Osteocyte (in vitro differentiated cells): ENCODE data around the gene SPSB4. TPM values are rescaled to one million over a fixed set of nuclear protein-coding genes. Genes with fewer than 3 reads are reported as not detected.

Experiments
- DNase-seq: peaks from one replicate; pipeline ENCODE4 v3.0.0; 2021; ENCODE audit warnings: mixed read lengths; ENCODE audit not compliant: unreplicated experiment; ENCODE audit errors: extremely low spot score
- H3K27ac Mint-ChIP-seq: one replicate; pipeline ENCODE4 v1.8.0; 2021; ENCODE audit warnings: mild to moderate bottlenecking, mixed read lengths; ENCODE audit not compliant: unreplicated experiment
- H3K27me3 Mint-ChIP-seq: one replicate; pipeline ENCODE4 v1.8.0; 2021; ENCODE audit warnings: mixed read lengths; ENCODE audit not compliant: unreplicated experiment
- H3K36me3 Mint-ChIP-seq: one replicate; pipeline ENCODE4 v1.8.0; 2021; ENCODE audit warnings: mixed read lengths; ENCODE audit not compliant: unreplicated experiment
- H3K4me1 Mint-ChIP-seq: one replicate; pipeline ENCODE4 v1.8.0; 2021; ENCODE audit warnings: mixed read lengths; ENCODE audit not compliant: unreplicated experiment
- H3K4me3 Mint-ChIP-seq: one replicate; pipeline ENCODE4 v1.8.0; 2021; ENCODE audit warnings: mild to moderate bottlenecking, moderate library complexity, mixed read lengths; ENCODE audit not compliant: unreplicated experiment
- H3K9me3 Mint-ChIP-seq: one replicate; pipeline ENCODE4 v1.8.0; 2021; ENCODE audit warnings: mixed read lengths; ENCODE audit not compliant: unreplicated experiment
- CTCF ChIP-seq: fragments of 200-600 bp; sonication (generic); IDR thresholded peaks from 2 replicates; pipeline ENCODE4 v1.5.0; 2021; ENCODE audit warnings: antibody characterized with exemption, mild to moderate bottlenecking, moderate library complexity
- total RNA-seq: library from RNA; stranded (reverse); gene quantifications from 2 replicates; pipeline ENCODE4 v1.2.1, GENCODE V29; 2021

SPSB4 gene
- total RNA-seq, 1 donor from 2014 or later = 3.3 TPM

- H3K9me3 Mint-ChIP-seq = no peaks in the 10 kb centered on the region
- TF ChIP-seq CTCF = no peak
- H3K27ac Mint-ChIP-seq = no peak overlapping the region
- peak; percentile 78 for DNase-seq
- H3K27me3 Mint-ChIP-seq = peaks cover 6% of the 10 kb centered on the region
- H3K4me3 Mint-ChIP-seq = no peak overlapping the region
- no peaks in the 10 kb centered on the region for H3K4me1 Mint-ChIP-seq
- peaks cover 1% of the 10 kb centered on the region for H3K36me3 Mint-ChIP-seq
Observed at GRCh38 chr3:141122455-141123030, 71.4 kb downstream of the SPSB4 start.

GRCh38 chr3:141123677-141124410 is 72.7 kb downstream of the SPSB4 start:
- H3K36me3 Mint-ChIP-seq = peaks cover 1% of the 10 kb centered on the region
- no peak overlapping the region for H3K4me3 Mint-ChIP-seq
- TF ChIP-seq CTCF = no peak
- H3K27me3 Mint-ChIP-seq = peaks cover 6% of the 10 kb centered on the region
- H3K9me3 Mint-ChIP-seq = no peaks in the 10 kb centered on the region
- no peak overlapping the region for H3K27ac Mint-ChIP-seq
- no peaks in the 10 kb centered on the region for H3K4me1 Mint-ChIP-seq
- DNase-seq = peak; percentile 62

GRCh38 chr3:141124715-141125114 is 73.6 kb downstream of the SPSB4 start:
- no peak overlapping the region for H3K27ac Mint-ChIP-seq
- peaks cover 5% of the 10 kb centered on the region for H3K27me3 Mint-ChIP-seq
- H3K36me3 Mint-ChIP-seq = peaks cover 1% of the 10 kb centered on the region
- no peaks in the 10 kb centered on the region for H3K4me1 Mint-ChIP-seq
- TF ChIP-seq CTCF = no peak
- DNase-seq = peak; percentile 54
- no peak overlapping the region for H3K4me3 Mint-ChIP-seq
- no peaks in the 10 kb centered on the region for H3K9me3 Mint-ChIP-seq

- Mint-ChIP-seq H3K4me3 (no peak overlapping the region), H3K27me3 (no peaks in the 10 kb centered on the region), H3K27ac (no peak overlapping the region), H3K36me3 (peaks cover 1% of the 10 kb centered on the region), H3K9me3 (no peaks in the 10 kb centered on the region), H3K4me1 (no peaks in the 10 kb centered on the region)
- peak; percentile 40 for DNase-seq
- no peak for TF ChIP-seq CTCF
Observed at GRCh38 chr3:141125351-141125750, 74.2 kb downstream of the SPSB4 start.

- H3K9me3 Mint-ChIP-seq = peaks cover 4% of the 10 kb centered on the region
- H3K27ac Mint-ChIP-seq = no peak overlapping the region
- no peak for TF ChIP-seq CTCF
- H3K27me3 Mint-ChIP-seq = no peaks in the 10 kb centered on the region
- peak; percentile 80 for DNase-seq
- H3K4me3 Mint-ChIP-seq = no peak overlapping the region
- H3K4me1 Mint-ChIP-seq = no peaks in the 10 kb centered on the region
- H3K36me3 Mint-ChIP-seq = no peaks in the 10 kb centered on the region
Observed at GRCh38 chr3:141126661-141127343, 75.7 kb downstream of the SPSB4 start.
